HCT116 (cell line): ENCODE results near the gene BCAS4.

Source experiments
- EGR1 ChIP-seq: IDR thresholded peaks from 2 replicates; pipeline ENCODE4 v1.6.1; 2012; ENCODE audit warnings: low read depth
- POLR2A ChIP-seq: IDR thresholded peaks from 2 replicates; pipeline ENCODE4 v1.7.0; 2011; ENCODE audit warnings: borderline replicate concordance; ENCODE audit not compliant: insufficient read depth, insufficient read length; ENCODE audit errors: extremely low read depth
- POLR2AphosphoS5 ChIP-seq: IDR thresholded peaks from 2 replicates; pipeline ENCODE4 v1.6.1; 2011; ENCODE audit warnings: mild to moderate bottlenecking, low read depth, low read length, moderate library complexity
- REST ChIP-seq: IDR thresholded peaks from 2 replicates; pipeline ENCODE4 v1.6.1; 2012; ENCODE audit warnings: low read depth
- TCF7L2 ChIP-seq: IDR thresholded peaks from 2 replicates; pipeline ENCODE4 v1.7.0; 2011; ENCODE audit warnings: borderline replicate concordance, inconsistent platforms; ENCODE audit not compliant: insufficient read depth, insufficient read length; ENCODE audit errors: extremely low read depth
- TF ChIP-seq, protein P1 (sequence below): IDR thresholded peaks from 2 replicates; pipeline ENCODE4 v1.6.1; 2012
- TF ChIP-seq, protein P2 (sequence below), 3 experiments: fragments of 200-600 bp in 1 of 3; sonication (generic) in 1 of 3; IDR thresholded peaks in 2 of 3; conservative IDR thresholded peaks in 1 of 3; 2 replicates each; pipeline ENCODE4 v1.5.1; 2012 to 2017; ENCODE audit warnings: low read depth in 2 of 3, low read length in 2 of 3, antibody characterized with exemption in 1 of 3, borderline replicate concordance in 1 of 3, control low read depth in 1 of 3, mild to moderate bottlenecking in 1 of 3, mixed read lengths in 1 of 3, mixed run types in 1 of 3, moderate library complexity in 1 of 3; ENCODE audit not compliant: insufficient read depth in 1 of 3

- TF ChIP-seq, protein P1, sequence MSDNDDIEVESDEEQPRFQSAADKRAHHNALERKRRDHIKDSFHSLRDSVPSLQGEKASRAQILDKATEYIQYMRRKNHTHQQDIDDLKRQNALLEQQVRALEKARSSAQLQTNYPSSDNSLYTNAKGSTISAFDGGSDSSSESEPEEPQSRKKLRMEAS, result no peak
- TF ChIP-seq POLR2AphosphoS5, result no peak
- TF ChIP-seq, protein P2, sequence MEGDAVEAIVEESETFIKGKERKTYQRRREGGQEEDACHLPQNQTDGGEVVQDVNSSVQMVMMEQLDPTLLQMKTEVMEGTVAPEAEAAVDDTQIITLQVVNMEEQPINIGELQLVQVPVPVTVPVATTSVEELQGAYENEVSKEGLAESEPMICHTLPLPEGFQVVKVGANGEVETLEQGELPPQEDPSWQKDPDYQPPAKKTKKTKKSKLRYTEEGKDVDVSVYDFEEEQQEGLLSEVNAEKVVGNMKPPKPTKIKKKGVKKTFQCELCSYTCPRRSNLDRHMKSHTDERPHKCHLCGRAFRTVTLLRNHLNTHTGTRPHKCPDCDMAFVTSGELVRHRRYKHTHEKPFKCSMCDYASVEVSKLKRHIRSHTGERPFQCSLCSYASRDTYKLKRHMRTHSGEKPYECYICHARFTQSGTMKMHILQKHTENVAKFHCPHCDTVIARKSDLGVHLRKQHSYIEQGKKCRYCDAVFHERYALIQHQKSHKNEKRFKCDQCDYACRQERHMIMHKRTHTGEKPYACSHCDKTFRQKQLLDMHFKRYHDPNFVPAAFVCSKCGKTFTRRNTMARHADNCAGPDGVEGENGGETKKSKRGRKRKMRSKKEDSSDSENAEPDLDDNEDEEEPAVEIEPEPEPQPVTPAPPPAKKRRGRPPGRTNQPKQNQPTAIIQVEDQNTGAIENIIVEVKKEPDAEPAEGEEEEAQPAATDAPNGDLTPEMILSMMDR (IDR thresholded peaks at IDR 0.05 in 2 of 3, conservative IDR thresholded peaks at IDR 0.05 in 1 of 3; ENCODE audit: borderline replicate concordance in 1 of 3, insufficient read depth in 1 of 3, low read depth in 2 of 3, low read length in 2 of 3), result no peak
- TF ChIP-seq POLR2A, result no peak
- no peak for TF ChIP-seq TCF7L2
- TF ChIP-seq EGR1, result no peak
- TF ChIP-seq REST, result no peak
These were observed 62.5 kb downstream of the BCAS4 start for GRCh38 chr20:50857348-50857747.
